NOMO-1 treated with DMSO at 0.1 percent for 48 hours (cell line): ENCODE measurements around the gene STOML2.
A peak's percentile ranks its signal among the peaks of the same experiment; 100 is the strongest.
"Not testable (repeated sequence)": the region's sequence is repeated elsewhere in the genome, so short reads cannot be mapped to it uniquely, and the experiment has no call there.

Source experiments
- DNase-seq: peaks from one replicate; lab custom pipeline; 2025; ENCODE audit not compliant: unreplicated experiment; lab: John Stamatoyannopoulos, UW

Gene STOML2, protein sequence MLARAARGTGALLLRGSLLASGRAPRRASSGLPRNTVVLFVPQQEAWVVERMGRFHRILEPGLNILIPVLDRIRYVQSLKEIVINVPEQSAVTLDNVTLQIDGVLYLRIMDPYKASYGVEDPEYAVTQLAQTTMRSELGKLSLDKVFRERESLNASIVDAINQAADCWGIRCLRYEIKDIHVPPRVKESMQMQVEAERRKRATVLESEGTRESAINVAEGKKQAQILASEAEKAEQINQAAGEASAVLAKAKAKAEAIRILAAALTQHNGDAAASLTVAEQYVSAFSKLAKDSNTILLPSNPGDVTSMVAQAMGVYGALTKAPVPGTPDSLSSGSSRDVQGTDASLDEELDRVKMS

DNA sequence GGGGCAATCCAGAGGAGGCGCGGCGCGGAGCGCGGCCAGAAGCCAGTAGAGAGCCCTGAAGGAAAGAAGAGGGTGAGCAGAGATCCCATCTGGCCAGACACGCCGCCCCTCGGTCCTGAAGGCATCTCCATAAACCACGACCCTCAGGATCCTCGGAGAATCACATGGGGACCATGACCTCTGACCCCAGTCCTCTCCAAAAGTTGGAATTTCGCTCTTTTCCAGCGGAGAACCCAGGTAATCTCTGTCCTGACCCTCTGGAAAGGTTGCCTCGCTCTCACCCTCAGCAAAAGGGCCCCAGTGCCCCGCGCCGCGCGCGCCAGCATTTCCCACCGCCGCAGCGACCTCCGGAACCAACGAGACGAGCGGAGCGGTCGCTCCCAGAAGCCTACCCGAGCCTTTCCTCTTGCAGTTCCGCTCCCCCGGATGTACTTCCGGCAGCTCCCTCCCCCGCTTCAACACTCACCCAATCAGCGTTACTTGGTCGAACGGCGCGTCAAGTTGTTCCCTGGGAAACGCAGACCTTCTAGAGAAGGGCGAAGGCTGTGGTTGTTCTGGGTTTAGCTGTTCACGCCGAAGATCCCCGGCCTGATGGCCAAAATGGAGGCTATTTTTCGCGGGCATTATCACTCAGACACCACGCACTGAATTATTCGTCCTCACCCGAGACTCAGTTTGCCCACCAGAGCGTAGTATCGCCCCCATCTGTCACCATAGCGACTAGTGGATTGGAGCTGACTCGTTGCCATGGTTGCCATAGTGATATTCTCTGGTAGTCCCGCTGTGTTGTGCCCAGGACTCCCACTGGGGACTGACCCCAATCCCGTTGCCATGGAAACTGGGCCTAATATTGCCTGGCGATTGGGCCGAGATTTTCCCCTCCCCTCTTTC lies at the start of gene STOML2:
Gene STOML2 (minus strand): TSS at position 363 of the 891 bp plus-strand sequence. CDS start 37 bp downstream, at position 326.
- DNase-seq, result peak; percentile 99

DNA sequence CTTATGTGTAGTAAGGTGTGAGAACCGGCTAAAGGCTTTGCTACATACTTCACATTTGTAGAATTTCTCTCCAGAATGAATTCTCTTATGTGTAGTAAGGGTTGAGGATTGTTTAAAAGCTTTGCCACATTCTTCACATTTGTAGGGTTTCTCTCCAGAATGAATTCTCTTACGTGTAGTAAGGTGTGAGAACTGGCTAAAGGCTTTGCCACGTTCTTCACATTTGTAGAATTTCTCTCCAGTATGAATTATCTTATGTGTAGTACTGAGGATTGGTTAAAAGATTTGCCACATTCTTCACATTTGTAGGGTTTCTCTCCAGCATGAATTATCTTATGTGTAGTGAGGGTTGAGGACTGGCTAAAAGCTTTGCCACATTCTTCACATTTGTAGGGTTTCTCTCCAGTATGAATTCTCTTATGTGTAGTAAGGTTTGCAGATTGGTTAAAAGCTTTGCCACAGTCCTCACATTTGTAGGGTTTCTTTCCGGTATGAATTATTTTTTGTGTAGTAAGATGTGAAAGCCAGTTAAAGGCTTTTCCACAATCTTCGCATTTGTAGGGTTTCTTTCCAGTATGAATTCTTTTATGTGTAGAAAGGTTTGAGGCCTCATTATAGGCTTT lies 45.1 kb upstream of the STOML2 start:
- DNase-seq, result not testable (repeated sequence)

DNA sequence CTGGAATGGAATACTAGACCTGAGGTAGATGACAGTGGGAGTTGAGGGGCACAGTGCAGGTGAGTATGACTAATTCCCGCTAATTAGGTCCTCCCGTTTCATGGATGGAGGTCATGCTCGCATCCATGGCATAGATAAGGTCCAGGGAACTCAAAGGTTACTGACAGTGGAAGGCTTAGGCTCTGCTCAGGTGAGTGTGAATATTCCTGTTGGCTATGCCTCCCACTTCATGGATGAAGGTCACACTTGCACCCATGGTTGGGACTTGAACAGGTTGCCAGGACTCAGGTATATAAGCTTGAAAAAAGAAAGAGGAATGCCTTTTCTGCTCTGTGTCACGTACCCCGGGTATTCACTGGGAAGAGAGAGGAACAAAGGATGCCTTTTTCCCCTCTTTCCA lies 39.1 kb upstream of the STOML2 start:
- DNase-seq, result no peak

DNA sequence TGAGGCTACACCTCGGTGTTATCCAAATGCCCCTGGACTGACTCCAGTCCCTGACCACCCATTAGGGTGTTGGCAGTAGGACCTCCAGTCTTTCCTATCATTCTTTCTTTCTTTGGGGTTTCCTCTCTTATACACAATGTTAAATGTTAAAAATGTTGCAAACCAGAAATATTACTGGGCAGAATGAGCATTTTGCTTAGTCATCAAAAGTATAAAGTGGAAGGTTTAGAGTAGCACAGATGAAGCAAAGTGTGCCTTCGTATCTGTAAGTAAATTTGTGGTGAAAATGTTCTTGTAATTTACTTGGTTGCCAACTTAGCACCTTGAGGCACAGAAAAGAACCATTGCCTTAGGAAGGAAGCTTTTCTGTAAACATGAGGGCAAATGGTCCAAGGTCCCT lies 37.2 kb upstream of the STOML2 start:
- DNase-seq, result no peak

DNA sequence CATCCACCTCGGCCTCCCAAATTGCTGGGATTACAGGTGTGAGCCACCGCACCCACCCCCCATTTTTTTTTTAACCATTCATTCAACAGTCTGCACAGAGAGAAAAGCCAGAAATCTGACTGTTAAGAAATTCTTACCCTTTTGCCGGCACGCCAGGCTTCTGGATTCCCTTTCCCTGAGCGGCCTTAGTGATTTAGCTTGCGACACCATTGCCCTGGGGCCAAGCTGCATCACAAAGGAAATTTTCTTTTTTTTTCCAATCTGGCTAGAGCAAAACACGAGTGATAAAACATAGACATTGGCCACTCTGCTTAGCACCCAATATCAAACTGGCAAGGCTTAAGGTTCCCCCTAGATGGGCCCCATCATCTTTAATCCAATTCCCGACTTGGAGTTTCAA lies 33.9 kb upstream of the STOML2 start:
- no peak for DNase-seq

DNA sequence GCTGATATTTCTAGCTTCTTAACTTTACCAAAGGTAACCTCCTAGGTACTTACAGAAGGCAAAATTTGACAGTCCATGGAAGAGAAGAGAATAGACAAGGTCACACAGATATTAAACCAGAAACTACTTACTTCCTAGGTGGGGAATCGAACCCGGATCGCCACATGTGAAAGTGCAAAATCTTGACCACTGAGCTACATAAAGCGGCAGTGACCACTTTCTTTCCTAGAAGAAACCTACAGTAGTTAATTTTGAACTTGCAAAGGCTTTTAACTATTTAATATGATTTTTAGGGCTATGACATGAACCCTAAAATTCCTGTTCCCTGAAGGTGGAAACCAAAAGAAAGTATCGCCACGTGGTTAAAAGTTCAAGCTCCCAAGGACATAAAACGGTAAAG lies 33.1 kb upstream of the STOML2 start:
- DNase-seq, result no peak

DNA sequence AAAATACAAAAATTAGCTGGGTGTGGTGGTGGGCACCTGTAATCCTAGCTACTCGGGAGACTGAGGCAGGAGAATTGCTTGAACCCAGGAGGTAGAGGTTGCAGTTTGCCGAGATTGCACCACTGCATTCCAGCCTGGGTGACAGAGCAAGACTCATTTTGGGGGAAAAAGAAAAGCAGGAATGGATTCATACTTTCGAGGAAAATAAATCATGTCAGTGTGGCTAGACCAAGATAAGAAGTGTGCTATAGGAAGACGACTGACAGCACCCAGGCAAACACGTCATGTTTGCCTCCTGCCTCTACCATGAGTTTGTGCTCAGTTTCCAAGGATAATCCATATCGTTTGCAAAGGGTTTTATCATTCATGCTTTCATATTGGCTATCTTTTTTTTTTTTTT lies 32.0 kb upstream of the STOML2 start:
- no peak for DNase-seq

DNA sequence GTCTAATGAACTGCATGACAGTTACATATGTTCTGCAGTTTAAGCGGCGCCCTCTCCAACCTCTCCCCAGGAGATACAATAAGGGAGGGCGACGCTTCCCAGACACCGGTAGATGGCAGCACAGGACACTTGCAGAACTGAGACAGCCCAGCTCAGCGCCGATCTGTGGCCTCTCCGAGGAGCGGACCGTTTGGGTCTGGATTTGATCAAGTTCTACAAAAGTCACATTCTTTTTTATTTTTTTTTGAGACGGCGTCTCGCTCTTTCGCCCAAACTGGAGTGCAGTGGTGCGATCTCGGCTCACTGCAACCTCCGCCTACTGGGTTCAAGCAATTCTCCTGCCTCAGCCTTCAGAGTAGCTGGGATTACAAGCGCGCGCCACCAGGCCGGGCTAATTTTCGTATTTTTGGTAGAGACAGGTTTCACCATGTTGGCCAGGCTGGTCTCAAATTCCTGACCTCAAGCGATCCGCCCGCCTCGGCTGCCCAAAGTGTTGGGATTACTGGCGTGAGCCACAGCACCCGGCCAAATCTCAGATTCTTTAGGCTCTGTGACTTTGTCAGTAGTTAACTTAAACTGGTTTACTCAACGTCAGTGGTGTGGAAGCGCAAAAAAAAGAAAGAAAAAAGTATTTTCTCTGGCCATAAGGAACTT lies 14.1 kb upstream of the STOML2 start:
- DNase-seq, result peak; percentile 97

DNA sequence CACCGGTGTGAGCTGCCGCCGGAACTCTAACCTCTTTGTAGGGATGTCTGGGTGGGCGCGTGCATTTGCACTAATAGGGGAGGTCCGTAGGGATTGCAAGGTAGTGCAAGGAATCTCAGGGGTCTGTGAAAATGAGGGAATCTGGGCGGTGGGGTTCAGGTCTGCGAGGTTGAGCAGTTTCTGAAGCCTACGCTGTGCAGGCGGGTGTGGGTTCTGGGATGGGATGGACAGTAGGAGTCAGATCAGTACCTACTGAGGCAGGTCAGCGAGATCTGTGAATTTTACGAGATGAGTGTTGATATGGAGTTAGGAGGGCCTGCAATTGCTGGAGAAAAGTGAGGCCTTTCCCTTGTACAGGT lies 13.6 kb upstream of the STOML2 start:
- no peak for DNase-seq

DNA sequence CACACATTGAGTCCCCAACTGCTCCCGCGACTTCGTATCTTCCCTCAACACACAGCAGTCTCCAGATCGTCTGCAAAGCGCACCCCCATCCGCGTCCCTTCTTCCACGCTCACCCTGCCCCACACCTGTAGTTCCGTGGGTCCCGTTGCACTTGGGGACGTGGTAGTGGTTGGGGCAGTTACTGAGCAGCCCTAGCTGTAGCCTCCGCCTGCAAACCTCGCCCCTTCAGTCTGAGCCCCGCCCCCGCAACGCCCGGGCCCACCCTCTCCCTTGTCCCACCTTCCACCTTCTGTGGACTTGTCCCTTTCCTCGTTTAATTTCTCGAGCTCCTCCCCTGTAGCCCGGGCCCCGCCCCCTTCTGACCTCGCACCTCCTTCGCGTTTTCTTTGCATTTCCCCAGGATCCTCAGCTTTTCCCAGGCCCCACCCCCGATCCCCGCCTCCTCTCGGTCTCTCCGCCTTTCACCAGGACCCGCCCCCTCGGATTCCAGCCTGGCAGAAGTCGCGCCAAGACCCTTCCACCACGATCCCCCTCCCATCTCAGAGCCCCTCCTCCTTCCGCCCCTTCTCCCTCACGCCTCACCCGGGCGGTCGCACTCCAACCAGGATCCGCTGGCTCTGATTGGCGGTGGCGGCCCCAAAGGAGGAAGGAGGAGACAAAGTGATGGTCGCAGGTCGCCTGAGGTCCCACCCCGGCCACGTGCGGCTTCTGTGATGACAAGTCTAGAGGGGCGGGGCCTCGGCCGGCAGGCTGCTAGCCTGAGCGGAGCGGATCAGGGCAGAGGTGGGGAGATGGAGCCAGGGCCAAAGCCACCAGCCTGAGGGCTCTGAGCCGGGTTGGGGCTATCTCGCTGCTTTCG lies 13.0 kb upstream of the STOML2 start, which contains the start of gene ATOSB:
Gene ATOSB (minus strand): TSS at position 183 of the 859 bp plus-strand sequence. CDS start 7,588 bp downstream, outside the sequence.
- DNase-seq, result peak; percentile 100

DNA sequence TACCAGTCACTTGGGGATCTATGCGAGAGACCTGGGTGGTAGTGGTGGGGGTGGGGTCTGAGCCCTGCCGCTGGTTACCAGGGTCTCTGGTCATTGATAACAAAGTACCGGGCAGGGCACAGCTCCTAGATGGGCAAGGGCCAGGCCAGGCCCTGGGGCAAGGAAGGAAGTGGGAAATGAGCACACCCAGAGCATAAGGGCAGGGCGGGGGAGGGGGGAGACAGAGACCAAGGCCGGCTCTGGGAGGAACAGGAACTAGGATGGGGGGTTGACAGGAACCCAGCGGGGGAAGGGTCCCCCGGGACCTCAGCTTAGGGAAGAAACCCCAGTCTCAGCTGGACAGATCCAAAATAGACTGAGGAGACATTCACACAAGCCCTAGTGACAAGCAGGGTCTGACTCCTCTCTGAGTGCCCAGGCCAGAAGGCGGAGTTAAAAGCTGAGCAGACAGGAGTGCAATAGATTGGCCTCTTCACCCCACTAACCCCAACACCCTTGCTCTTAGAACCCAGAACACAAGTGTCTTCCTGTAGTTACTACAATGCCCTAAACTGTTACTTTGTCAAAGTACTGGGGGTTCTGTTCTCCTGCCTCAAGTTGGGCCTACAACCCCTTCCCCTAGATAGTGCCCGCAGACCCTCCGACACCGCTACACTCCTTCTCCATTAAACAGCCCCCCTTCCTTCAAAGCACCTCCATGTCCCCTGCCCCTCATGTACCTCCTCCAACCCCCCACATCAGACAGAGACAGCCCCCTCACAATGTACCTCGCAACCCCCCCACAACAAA lies 12.1 kb upstream of the STOML2 start:
- DNase-seq, result peak; percentile 84

DNA sequence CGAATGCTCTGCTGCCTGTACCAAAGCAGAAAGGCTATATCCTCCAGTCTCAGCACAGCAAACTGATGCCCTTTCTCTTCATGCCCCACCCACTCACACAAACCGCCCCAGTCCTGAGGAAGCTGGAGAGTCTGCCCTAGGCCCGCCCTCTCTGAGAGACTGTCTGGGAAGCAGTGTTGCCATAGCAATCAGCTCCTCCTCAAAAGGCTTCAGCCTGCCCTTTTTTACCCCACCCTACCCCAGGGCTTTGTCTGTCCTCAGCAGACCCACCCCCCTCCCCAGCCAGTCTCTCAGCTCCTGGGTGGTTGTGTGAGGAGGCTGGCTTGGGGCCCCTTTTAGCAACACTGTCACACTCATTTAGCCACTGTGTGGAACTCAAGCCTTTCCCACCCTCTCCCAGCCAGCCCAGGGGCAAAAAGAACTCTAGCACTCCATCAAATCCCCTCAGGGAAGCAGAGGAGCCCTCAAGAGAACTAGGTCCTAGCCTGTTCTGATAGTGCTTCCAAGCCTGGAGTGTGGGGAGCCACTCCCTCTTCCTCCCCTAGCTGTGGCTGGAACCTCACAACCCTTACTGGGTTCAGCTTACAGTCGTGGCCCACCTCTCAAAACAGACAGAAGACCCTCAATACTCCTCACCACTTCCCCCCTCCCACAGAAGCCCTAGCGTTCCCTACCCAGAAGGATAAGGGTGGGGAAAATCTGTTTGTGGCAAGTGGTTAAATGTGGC lies 11.3 kb upstream of the STOML2 start:
- DNase-seq, result peak; percentile 93

DNA sequence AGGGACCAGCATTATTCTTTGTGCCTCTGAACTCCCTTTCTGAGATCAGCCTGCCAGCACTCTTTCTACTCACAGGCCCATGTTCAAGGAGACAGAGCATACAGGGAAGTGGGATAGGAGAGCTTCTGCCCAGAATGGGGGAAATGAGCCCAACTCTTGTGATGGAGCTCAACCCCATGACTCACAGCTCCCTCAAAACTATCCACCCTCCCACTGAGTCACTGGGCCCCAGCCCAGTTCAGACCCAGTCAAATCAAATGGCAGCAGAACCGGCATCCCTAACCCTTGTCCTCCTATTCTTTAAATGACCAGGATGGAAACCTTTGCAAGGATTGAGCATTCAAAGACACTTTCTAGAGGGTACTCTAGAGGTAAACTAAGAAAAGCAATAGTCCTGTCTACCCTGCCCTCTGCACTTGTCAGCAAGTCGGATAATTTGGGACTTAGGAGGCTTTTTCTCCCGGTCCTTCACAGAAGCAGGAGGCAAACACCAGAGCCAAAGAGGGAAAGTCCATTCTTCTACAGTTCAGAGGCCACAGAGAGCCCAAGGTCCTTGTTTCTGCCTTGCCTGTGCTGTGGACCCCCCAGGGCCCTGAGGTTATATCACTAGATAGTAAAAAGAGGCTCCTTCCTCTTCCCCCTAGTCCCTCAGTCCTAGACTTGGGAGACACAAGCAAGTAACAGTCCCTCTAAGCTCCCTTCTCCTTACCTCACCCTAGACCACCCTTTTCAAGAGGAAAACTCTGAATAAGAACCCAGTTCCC lies 9.5 kb upstream of the STOML2 start:
- DNase-seq, result peak; percentile 32

DNA sequence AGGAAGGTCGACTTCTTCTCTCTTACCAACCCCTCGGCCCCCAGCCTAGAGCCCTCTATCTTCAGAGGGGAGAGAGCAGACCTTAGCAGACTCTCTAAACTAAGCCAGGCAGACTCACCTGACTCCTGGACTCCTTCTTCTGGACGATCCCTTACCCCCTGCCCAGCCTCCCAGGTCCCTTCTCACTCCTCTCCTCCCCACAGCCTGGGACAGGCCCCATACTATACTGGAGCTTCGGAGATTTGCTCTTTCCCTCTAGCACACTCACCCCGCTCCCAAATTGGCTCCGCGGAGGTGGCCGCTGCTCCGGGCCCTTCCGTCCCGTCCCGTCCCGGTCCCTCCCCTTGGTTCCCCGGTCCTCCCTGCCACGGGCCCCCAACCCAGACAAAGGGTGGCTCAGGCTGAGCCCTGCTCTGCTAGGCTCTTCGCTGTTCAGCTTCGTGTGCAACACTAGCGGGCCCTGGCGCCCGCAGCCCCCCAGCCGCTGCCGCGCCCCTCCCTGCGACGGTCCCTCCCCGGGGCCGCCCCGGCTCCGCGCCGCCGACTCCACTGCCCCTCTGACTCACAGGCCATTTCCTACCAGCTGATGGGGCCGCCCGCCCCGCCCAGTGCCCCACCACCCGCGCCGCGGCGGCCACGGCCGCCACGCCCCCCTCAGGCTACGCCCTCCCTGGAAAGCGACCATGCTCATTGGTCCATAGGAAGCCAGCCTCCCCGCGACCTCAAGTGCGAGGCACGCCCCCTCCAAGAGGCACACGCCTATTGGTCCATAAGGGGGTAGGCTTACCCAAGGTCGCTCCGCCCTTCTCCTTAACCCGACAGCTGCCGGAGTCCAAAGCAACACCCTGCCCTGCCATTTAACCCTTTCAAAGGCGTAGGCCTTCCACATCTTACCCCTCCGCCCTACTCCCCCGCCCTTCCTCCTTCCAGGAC lies 8.3 kb upstream of the STOML2 start:
- peak; percentile 99 for DNase-seq

DNA sequence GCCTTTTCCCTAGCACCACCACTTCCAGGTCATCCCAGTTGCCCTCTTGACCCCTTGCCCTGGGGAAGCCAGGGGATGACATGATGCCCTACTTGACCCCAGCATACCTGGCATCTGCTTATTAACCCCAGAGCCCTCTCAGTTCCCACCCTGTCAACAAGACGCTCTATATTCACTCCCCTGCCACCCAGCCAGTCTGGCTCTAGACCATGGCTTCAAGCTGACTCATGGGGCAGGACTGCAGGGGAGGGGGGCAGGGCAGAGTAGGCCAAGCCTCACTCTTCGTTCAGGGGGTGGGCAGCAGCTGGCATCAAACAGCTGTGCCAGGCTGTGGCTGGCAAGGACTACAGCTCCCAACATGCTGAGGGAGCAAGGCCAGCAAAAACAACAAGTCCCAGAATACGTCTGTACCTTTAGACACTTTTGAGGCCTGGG lies 7.4 kb upstream of the STOML2 start:
- no peak for DNase-seq

DNA sequence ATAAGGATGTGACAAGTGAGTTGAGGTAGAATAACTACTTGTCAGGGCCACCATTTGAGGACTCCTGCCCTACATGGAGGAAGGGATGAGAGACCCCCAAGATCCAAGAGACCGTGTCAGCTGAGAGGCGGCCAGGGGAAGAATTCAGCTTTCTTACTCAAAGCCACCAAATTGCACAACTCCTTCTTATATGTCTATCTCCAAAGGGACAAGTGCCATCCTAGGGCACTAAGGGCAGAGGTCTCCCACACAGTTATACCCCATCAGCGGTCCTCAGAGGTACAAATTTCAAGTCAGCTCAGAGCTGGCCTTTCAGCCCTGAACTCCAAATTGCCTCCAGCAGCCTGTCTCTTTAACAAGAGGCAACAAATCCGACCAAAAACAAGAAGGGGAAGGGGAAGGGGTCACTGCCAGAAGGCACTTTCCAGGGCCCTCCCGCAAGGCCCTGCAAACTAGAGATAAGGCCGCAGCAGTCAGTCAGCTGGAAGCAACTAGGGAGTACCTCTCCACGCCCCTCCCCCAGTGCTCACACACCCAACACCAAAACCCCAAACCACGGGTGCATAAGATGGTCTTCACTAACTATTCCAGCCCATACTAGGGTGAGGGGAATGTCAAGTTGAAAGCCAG lies 6.1 kb upstream of the STOML2 start:
- DNase-seq, result no peak
